ENCODE measurements around the gene IFITM1. TPM values are rescaled to one million over a fixed set of nuclear protein-coding genes. Genes with fewer than 3 reads are reported as not detected.
A peak's percentile ranks its signal among the peaks of the same experiment; 100 is the strongest.
"Not testable (repeated sequence)": the region's sequence is repeated elsewhere in the genome, so short reads cannot be mapped to it uniquely, and the experiment has no call there.

The IFITM1 gene
- total RNA-seq, 6 experiments from 2014 or later: 15.7 to 159 (median 72.5) TPM

DNA sequence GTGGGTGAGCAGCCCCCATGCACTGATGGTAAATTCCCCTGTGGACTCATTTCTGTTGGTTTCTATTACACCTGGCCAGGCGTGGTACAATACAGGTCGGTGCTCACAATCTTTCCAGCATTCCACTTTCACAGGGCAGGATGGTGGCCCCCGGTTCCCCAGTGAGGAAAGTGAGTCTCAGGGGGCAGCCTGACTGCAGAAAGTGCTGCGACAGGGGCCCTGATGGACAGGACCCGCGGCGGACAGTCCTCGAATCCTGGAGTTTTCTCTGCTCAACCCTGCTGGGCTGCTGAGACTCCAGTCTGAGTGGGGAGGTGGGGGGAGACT is 28.0 kb upstream of the IFITM1 start:
- no peak overlapping the region for H3K27ac ChIP-seq
- peaks cover 0 to 10% (median under 1%) of the 10 kb centered on the region in 4 donors for H3K4me1 ChIP-seq
- no peak for TF ChIP-seq POLR2A (IDR thresholded peaks at IDR 0.05)
- no peaks in the 10 kb centered on the region for H3K9me3 ChIP-seq
- no peak for DNase-seq
- no peaks in the 10 kb centered on the region for H3K36me3 ChIP-seq
- H3K27me3 ChIP-seq: no peaks in the 10 kb centered on the region
- no peak overlapping the region for H3K4me3 ChIP-seq
- no peak for ATAC-seq
- intact Hi-C loops (cut with DNase I): no loop called here
- WGBS (ENCODE audit: insufficient coverage, low coverage, low lambda C conversion rate, missing lambda C conversion rate): 78% methylated on average over 3 of the region's 8 CpGs

DNA sequence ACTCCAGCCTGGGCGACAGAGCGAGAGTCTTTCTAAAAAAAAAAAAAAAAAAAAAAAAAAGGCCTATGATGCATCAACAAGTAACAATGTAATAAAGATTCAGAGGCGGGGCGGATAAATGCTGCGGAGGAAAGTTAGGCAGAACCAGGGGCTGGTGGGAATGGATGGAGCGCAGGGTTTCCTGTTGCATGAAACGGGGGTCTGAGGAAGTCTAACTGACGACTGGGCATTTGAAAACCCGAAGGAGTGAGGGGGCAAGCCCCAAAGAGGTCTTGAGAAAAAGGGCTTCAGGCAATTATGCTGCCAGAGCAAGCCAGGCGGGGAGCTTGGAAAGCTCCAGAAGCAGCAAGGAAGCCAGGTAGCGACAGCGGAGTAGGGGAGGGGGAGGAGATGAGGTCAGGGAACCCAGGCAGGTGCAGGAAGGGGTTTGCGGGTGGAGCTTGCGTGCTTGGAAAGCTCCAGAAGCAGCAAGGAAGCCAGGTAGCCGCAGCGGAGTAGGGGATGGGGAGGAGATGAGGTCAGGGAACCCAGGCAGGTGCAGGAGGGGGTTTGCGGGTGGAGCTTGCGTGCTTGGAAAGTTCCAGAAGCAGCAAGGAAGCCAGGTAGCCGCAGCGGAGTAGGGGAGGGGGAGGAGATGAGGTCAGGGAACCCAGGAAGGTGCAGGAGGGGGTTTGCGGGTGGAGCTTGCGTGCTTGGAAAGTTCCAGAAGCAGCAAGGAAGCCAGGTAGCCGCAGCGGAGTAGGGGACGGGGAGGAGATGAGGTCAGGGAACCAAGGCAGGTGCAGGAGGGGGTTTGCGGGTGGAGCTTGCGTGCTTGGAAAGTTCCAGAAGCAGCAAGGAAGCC is 26.6 kb upstream of the IFITM1 start:
- ATAC-seq; H3K9me3 ChIP-seq; H3K36me3 ChIP-seq; H3K4me3 ChIP-seq; intact Hi-C loops (cut with DNase I); H3K4me1 ChIP-seq; H3K27me3 ChIP-seq: not testable (repeated sequence)
- WGBS (ENCODE audit: insufficient coverage, low coverage, low lambda C conversion rate, missing lambda C conversion rate): 63% methylated on average over 27 of the region's 27 CpGs
- peak overlapping the region in 1 of 3 donors; percentile 85 for H3K27ac ChIP-seq
- DNase-seq: peak; percentile 20 to 56 (median 53)

DNA sequence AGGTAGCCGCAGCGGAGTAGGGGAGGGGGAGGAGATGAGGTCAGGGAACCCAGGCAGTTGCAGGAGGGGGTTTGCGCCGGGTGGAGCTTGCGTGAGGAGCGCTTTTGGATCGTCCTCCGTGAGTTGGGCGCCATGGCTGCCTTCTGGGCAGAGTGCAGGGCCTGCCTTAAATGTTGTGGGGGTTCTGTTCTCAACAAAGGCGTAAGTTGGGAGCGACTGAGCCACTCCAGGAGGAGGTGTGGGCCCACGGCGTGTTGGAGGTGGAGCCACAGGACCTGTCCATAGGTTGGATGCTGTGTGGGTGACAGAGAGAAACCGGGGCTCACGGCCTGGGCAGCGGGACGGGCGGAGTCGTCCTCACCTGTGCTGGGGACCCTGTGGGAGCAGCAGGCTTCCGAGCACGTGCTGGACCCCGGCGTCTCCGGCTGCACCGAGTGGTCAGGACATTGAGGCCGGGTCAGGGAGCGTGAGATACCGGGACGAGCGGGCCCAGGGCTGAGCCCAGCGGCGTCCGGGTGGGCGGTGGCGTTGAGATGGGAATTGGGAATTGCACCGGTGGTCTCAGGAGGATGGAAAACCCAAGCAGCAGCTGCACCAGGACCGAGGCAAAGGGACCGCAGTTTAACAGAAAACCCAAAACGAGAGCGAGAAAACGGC is 25.9 kb upstream of the IFITM1 start:
- no peaks in the 10 kb centered on the region for H3K36me3 ChIP-seq
- no peaks in the 10 kb centered on the region for H3K9me3 ChIP-seq
- peak; percentile 28 to 66 (median 55) for DNase-seq
- intact Hi-C loops (cut with DNase I): no loop called here
- peak overlapping the region; percentile 59 to 85 (median 65) for H3K27ac ChIP-seq
- TF ChIP-seq, protein P1, sequence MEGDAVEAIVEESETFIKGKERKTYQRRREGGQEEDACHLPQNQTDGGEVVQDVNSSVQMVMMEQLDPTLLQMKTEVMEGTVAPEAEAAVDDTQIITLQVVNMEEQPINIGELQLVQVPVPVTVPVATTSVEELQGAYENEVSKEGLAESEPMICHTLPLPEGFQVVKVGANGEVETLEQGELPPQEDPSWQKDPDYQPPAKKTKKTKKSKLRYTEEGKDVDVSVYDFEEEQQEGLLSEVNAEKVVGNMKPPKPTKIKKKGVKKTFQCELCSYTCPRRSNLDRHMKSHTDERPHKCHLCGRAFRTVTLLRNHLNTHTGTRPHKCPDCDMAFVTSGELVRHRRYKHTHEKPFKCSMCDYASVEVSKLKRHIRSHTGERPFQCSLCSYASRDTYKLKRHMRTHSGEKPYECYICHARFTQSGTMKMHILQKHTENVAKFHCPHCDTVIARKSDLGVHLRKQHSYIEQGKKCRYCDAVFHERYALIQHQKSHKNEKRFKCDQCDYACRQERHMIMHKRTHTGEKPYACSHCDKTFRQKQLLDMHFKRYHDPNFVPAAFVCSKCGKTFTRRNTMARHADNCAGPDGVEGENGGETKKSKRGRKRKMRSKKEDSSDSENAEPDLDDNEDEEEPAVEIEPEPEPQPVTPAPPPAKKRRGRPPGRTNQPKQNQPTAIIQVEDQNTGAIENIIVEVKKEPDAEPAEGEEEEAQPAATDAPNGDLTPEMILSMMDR (IDR thresholded peaks at IDR 0.05): no peak
- no peak for TF ChIP-seq POLR2A (IDR thresholded peaks at IDR 0.05)
- peak in 3 of 4 donors; percentile 12 to 48 (median 41) for ATAC-seq
- H3K4me3 ChIP-seq: peak overlapping the region; percentile 67 to 68 (median 68)
- WGBS (ENCODE audit: insufficient coverage, low coverage, low lambda C conversion rate, missing lambda C conversion rate): 62% methylated on average over 2 of the region's 41 CpGs
- H3K4me1 ChIP-seq: no peaks in the 10 kb centered on the region
- H3K27me3 ChIP-seq: no peaks in the 10 kb centered on the region

DNA sequence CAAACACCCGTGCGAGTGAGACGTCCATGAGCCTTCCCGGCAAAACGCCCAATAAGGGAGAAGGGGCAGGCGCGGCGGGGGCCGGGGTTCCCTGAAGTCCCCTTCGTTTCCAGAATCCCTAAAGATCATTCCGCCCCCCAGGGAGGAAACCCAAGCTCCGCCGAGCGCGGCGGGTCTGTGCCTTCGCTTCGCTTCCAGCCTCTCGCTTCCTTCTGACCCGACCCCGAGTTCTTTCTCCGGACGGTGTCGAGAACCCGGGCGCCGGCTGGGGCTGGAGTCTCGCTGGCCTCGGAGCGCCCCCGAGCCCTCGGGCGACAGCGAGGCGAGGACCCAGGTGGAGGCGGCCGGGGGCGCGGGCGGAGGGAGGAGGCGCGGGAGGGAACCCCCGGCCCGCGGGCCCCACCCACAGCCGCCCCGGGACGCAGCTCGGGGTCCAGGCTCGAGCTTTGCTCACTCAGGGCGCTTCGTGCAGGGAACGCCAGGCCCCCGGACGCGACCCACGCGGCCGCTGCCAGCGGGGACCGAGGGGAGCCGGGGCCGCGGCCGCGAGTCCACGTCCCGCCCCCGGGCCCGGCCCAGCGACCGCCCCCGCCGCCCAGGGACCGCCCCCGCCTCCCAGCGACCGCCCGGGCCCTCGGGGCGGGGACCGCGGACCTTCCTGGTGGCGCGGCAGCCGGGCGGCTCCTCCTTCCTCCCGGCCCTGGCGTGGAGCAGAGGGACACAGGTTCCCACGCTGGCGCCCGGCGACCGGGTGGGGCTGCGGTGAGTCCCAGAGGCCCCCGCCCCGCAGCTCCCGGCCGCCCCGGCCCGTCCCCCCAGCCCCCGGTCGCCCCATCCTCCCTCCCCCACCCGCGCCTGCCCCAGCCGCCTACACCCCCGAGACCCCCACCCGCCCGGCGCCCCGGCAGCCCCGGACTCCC is 25.1 kb upstream of the IFITM1 start, which contains the start of gene PGGHG:
TSS of gene PGGHG (plus strand) at position 649 of the 920 bp plus-strand sequence. CDS start 691 bp downstream, outside the sequence.
- Histone ChIP-seq H3K36me3 (no peaks in the 10 kb centered on the region), H3K27ac (peak within 1 kb of the TSS; percentile 59 to 85 (median 65)), H3K4me3 (peak within 1 kb of the TSS; percentile 67 to 68 (median 68)), H3K9me3 (no peaks in the 10 kb centered on the region), H3K4me1 (no peaks in the 10 kb centered on the region), H3K27me3 (no peaks in the 10 kb centered on the region)
- intact Hi-C loops (cut with DNase I): no loop called here
- TF ChIP-seq, protein P1 (IDR thresholded peaks at IDR 0.05): no peak
- peak; percentile 52 for TF ChIP-seq POLR2A (IDR thresholded peaks at IDR 0.05)
- 0% methylated on average over 29 of the region's 112 CpGs for WGBS (ENCODE audit: insufficient coverage, low coverage, low lambda C conversion rate, missing lambda C conversion rate)
- peak; percentile 84 to 94 (median 88) for ATAC-seq
- DNase-seq: peak; percentile 86 to 88 (median 86)

DNA sequence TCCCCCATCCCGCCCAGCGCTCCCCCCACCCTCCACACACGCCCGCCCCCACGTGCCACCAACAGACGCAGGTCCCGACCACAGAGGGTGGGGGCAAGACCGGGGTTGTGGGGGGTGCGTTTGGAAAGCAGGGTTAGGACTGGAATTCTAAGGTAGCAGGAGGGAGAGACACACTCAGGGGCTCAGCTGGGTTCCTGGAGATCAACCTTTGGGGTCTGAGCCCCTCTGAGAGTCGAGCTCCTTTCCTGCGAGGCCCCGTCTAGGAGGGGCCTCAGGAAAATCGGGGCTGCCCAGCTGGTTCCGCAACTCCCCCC is 24.5 kb upstream of the IFITM1 start:
- intact Hi-C loops (cut with DNase I): no loop called here
- ATAC-seq: no peak
- DNase-seq: no peak

More for the DNA sequence above, 24.5 kb upstream of the IFITM1 start:
- peak overlapping the region in 2 of 3 donors; percentile 10 to 65 for H3K27ac ChIP-seq
- H3K4me1 ChIP-seq: no peaks in the 10 kb centered on the region
- H3K9me3 ChIP-seq: no peaks in the 10 kb centered on the region
- H3K4me3 ChIP-seq: peak overlapping the region; percentile 30 to 68 (median 67)
- H3K36me3 ChIP-seq: no peaks in the 10 kb centered on the region
- 31% methylated on average over 5 of the region's 14 CpGs for WGBS (ENCODE audit: insufficient coverage, low coverage, low lambda C conversion rate, missing lambda C conversion rate)
- H3K27me3 ChIP-seq: no peaks in the 10 kb centered on the region
- no peak for TF ChIP-seq POLR2A (IDR thresholded peaks at IDR 0.05)
- TF ChIP-seq, protein P1 (IDR thresholded peaks at IDR 0.05): no peak
